K562 (cell line): ENCODE data around the gene PRKD2. TPM values are rescaled to one million over a fixed set of nuclear protein-coding genes. Genes with fewer than 3 reads are reported as not detected.

Experiments
- BHLHE40 ChIP-seq: IDR thresholded peaks from 2 replicates; pipeline ENCODE4 v1.6.1; 2011; ENCODE audit warnings: low read length, improper control_type of control experiment
- FOXJ2 ChIP-seq: fragments of 200-800 bp; sonication (Bioruptor generic); IDR thresholded peaks from 2 replicates; pipeline ENCODE4 v1.6.1; 2016; ENCODE audit warnings: missing genetic modification characterization, missing compliant biosample characterization
- GABPA ChIP-seq: fragments of 200-800 bp; sonication (Bioruptor generic); conservative IDR thresholded peaks from 2 replicates; pipeline ENCODE4 v1.6.1; 2016; ENCODE audit warnings: low read depth, missing genetic modification characterization, missing compliant biosample characterization
- LARP7 ChIP-seq: fragments of 450-650 bp; IDR thresholded peaks from 2 replicates; pipeline ENCODE4 v1.6.1; 2016
- MYC ChIP-seq, 2 experiments: fragments of 250-450 bp in 1 of 2; sonication (Bioruptor Pico) in 1 of 2; IDR thresholded peaks; 2 replicates each; pipeline versions ENCODE4 v1.5.1 to v1.6.1; 2012 to 2021; ENCODE audit warnings: low read depth in 2 of 2, borderline replicate concordance in 1 of 2, improper control_type of control experiment in 1 of 2, low read length in 1 of 2, mild to moderate bottlenecking in 1 of 2, moderate library complexity in 1 of 2
- PPARD ChIP-seq: fragments of 250-450 bp; sonication (Bioruptor Pico); IDR thresholded peaks from 2 replicates; pipeline ENCODE4 v1.8.0; 2022; ENCODE audit warnings: inconsistent platforms, mild to moderate bottlenecking, moderate library complexity
- RHOXF2B ChIP-seq: fragments of 250-450 bp; sonication (Bioruptor Pico); conservative IDR thresholded peaks from 2 replicates; pipeline ENCODE4 v1.5.1; 2021
- SIX5 ChIP-seq, 2 experiments: IDR thresholded peaks; 2 replicates each; pipeline ENCODE4 v1.6.1; 2011; ENCODE audit warnings: low read length in 2 of 2, borderline replicate concordance in 1 of 2, low read depth in 1 of 2, mild to moderate bottlenecking in 1 of 2, moderate library complexity in 1 of 2; ENCODE audit not compliant: insufficient read depth in 1 of 2
- TAF9B ChIP-seq: fragments of 450-650 bp; IDR thresholded peaks from 2 replicates; pipeline ENCODE4 v1.6.1; 2018; ENCODE audit warnings: mild to moderate bottlenecking; ENCODE audit not compliant: partially characterized antibody
- TCF3 ChIP-seq: sonication (generic); formaldehyde crosslinking; IDR thresholded peaks from 2 replicates; pipeline ENCODE4 v1.4.0; 2020; ENCODE audit warnings: mild to moderate bottlenecking, missing genetic modification reagents
- ZEB2 ChIP-seq: fragments of 450-650 bp; IDR thresholded peaks from 2 replicates; pipeline ENCODE4 v1.6.1; 2016
- ZNF384 ChIP-seq: IDR thresholded peaks from 2 replicates; pipeline ENCODE4 v1.6.1; 2012; ENCODE audit warnings: low read depth, low read length, improper control_type of control experiment
- ZNF586 ChIP-seq: fragments of 450-650 bp; formaldehyde crosslinking; conservative IDR thresholded peaks from 2 replicates; pipeline ENCODE4 v1.4.0; 2020; ENCODE audit warnings: mild to moderate bottlenecking, moderate library complexity
- polyA plus RNA-seq, 8 experiments: library from polyadenylated mRNA; depleted of rRNA in 4 of 8; stranded (reverse) in 5 of 8; unstranded in 3 of 8; fragments of >200 nt; fragmentation: Nextera tagmentation in 2 of 8; fragmentation: Illumina TruSeq in 1 of 8; extraction: Ambion mirVana in 2 of 8; extraction: Trizol in 1 of 8; gene quantifications; 2 replicates each; pipeline versions ENCODE4 v1.2.1 to v1.2.3, GENCODE V29; 2011 to 2014; ENCODE audit warnings: inconsistent platforms in 1 of 8, missing spikeins in 1 of 8
- total RNA-seq, 7 experiments: library from RNA; depleted of rRNA in 6 of 7; stranded (reverse); fragments of >200 nt in 6 of 7; fragmentation: Illumina TruSeq in 2 of 7; extraction: Trizol in 2 of 7; gene quantifications; 2 replicates each; pipeline versions ENCODE4 v1.2.1 to v1.2.3, GENCODE V29; 2011 to 2021; ENCODE audit warnings: low replicate concordance in 1 of 7
- TF ChIP-seq, protein P1 (sequence below), 2 experiments: IDR thresholded peaks; 2 replicates each; pipeline ENCODE4 v1.6.1; 2012; ENCODE audit warnings: improper control_type of control experiment in 2 of 2, low read depth in 2 of 2, low read length in 2 of 2, borderline replicate concordance in 1 of 2
- TF ChIP-seq, protein P2 (sequence below): conservative IDR thresholded peaks from 2 replicates; pipeline ENCODE4 v1.6.1; 2011; ENCODE audit warnings: low read depth, mild to moderate bottlenecking, low read length; ENCODE audit not compliant: control insufficient read depth
- TF ChIP-seq, protein P3 (sequence below): fragments of 450-650 bp; formaldehyde crosslinking; IDR thresholded peaks from 2 replicates; pipeline ENCODE4 v1.4.0; 2020; ENCODE audit warnings: mild to moderate bottlenecking
- TF ChIP-seq, protein P4 (sequence below): IDR thresholded peaks from 2 replicates; pipeline ENCODE4 v1.6.1; 2011; ENCODE audit warnings: borderline replicate concordance, low read depth, mild to moderate bottlenecking, moderate library complexity, low read length; ENCODE audit not compliant: insufficient read depth, poor library complexity, severe bottlenecking
- TF ChIP-seq, protein P5 (sequence below): sonication (generic); formaldehyde crosslinking; IDR thresholded peaks from 2 replicates; pipeline ENCODE4 v1.8.1; 2022; ENCODE audit warnings: missing genetic modification reagents

PRKD2 gene
- total and polyA plus RNA-seq, 9 of the 15 experiments (the other 6 are each of a cell fraction or from before 2014, with no cell fraction given) = 1.8 to 60.0 (median 15.0) TPM

DNA sequence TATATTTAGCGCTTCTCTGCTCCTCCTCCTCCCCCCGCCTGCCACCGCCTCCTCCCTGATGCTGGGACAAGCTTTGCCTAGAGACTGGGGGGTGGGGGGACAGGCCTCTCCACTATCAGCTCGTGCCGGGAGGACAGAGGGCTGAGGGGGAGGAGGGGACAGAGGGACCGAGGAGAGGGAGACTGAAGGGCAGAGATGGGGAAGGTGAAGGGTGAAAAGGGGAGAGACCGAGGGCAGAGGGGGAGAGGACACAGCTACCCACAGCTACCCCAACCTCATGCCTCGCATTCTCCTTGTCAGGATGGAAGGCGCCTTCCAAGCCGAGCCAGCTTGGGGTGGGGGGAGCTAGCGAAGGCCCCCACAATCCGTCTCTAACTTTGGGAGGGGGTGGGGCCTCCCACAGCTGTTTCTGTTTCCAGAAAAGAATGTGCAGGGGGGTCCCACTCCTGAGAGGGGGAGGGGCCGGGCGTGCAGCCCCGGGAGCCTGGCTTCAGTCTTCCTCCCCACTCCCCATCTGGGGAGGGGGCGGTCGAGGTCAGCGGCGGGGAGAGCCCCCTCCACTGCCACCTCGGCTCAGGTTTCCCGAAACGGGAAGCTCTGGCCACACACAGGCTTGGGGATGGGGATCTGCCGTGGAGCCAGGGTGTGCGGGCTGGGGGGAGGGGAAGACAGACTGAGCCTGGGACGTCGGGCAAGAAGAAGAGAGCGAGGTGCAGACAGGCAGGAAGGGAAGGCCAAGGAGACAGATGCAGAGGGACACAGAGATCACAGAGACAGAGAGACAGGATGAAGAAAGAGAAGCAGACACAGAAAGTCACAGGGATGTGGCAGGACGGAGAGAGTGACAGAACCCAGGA, 57.5 kb downstream of the PRKD2 start (continued):
- TF ChIP-seq, protein P1, sequence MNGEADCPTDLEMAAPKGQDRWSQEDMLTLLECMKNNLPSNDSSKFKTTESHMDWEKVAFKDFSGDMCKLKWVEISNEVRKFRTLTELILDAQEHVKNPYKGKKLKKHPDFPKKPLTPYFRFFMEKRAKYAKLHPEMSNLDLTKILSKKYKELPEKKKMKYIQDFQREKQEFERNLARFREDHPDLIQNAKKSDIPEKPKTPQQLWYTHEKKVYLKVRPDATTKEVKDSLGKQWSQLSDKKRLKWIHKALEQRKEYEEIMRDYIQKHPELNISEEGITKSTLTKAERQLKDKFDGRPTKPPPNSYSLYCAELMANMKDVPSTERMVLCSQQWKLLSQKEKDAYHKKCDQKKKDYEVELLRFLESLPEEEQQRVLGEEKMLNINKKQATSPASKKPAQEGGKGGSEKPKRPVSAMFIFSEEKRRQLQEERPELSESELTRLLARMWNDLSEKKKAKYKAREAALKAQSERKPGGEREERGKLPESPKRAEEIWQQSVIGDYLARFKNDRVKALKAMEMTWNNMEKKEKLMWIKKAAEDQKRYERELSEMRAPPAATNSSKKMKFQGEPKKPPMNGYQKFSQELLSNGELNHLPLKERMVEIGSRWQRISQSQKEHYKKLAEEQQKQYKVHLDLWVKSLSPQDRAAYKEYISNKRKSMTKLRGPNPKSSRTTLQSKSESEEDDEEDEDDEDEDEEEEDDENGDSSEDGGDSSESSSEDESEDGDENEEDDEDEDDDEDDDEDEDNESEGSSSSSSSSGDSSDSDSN (IDR thresholded peaks at IDR 0.05; ENCODE audit: borderline replicate concordance in 1 of 2, low read depth in 2 of 2, low read length in 2 of 2) = peak in 1 of 2 experiments; percentile 57; a peak in 1 of 4 replicates
- peak; percentile 30 for TF ChIP-seq TCF3 (CRISPR knock-in tag)
- TF ChIP-seq, protein P2, sequence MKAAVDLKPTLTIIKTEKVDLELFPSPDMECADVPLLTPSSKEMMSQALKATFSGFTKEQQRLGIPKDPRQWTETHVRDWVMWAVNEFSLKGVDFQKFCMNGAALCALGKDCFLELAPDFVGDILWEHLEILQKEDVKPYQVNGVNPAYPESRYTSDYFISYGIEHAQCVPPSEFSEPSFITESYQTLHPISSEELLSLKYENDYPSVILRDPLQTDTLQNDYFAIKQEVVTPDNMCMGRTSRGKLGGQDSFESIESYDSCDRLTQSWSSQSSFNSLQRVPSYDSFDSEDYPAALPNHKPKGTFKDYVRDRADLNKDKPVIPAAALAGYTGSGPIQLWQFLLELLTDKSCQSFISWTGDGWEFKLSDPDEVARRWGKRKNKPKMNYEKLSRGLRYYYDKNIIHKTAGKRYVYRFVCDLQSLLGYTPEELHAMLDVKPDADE = no peak
- TF ChIP-seq, protein P3, sequence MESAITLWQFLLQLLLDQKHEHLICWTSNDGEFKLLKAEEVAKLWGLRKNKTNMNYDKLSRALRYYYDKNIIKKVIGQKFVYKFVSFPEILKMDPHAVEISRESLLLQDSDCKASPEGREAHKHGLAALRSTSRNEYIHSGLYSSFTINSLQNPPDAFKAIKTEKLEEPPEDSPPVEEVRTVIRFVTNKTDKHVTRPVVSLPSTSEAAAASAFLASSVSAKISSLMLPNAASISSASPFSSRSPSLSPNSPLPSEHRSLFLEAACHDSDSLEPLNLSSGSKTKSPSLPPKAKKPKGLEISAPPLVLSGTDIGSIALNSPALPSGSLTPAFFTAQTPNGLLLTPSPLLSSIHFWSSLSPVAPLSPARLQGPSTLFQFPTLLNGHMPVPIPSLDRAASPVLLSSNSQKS = no peak
- TF ChIP-seq MYC (IDR thresholded peaks at IDR 0.05; ENCODE audit: low read depth, low read length) = peak; percentile 21; the same call in 1 of the 2 replicates
- no peak for TF ChIP-seq MYC (CRISPR knock-in tag; IDR thresholded peaks at IDR 0.05; ENCODE audit: borderline replicate concordance, low read depth)
- no peak for TF ChIP-seq ZNF384
- no peak for TF ChIP-seq TAF9B
- TF ChIP-seq BHLHE40 = peak; percentile 84
- TF ChIP-seq, protein P4, sequence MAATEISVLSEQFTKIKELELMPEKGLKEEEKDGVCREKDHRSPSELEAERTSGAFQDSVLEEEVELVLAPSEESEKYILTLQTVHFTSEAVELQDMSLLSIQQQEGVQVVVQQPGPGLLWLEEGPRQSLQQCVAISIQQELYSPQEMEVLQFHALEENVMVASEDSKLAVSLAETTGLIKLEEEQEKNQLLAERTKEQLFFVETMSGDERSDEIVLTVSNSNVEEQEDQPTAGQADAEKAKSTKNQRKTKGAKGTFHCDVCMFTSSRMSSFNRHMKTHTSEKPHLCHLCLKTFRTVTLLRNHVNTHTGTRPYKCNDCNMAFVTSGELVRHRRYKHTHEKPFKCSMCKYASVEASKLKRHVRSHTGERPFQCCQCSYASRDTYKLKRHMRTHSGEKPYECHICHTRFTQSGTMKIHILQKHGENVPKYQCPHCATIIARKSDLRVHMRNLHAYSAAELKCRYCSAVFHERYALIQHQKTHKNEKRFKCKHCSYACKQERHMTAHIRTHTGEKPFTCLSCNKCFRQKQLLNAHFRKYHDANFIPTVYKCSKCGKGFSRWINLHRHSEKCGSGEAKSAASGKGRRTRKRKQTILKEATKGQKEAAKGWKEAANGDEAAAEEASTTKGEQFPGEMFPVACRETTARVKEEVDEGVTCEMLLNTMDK = no peak
- TF ChIP-seq LARP7 = peak; percentile 74; the same call in 1 of the 2 replicates
- no peak for TF ChIP-seq SIX5 (IDR thresholded peaks at IDR 0.05; ENCODE audit: borderline replicate concordance in 1 of 2, insufficient read depth in 1 of 2, low read depth in 1 of 2, low read length in 2 of 2)
- no peak for TF ChIP-seq GABPA
- TF ChIP-seq ZNF586 (CRISPR knock-in tag) = no peak
- TF ChIP-seq FOXJ2 (tag) = no peak
- TF ChIP-seq PPARD (CRISPR knock-in tag) = no peak
- TF ChIP-seq RHOXF2B (CRISPR knock-in tag) = no peak
- TF ChIP-seq, protein P5, sequence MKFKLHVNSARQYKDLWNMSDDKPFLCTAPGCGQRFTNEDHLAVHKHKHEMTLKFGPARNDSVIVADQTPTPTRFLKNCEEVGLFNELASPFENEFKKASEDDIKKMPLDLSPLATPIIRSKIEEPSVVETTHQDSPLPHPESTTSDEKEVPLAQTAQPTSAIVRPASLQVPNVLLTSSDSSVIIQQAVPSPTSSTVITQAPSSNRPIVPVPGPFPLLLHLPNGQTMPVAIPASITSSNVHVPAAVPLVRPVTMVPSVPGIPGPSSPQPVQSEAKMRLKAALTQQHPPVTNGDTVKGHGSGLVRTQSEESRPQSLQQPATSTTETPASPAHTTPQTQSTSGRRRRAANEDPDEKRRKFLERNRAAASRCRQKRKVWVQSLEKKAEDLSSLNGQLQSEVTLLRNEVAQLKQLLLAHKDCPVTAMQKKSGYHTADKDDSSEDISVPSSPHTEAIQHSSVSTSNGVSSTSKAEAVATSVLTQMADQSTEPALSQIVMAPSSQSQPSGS = no peak
- 0 out of 2 replicates have a peak, but pooled peaks have one; percentile 33 for TF ChIP-seq ZEB2
